Suprapubic skin (tissue), 3 donors: Measurements from ENCODE around the gene TNIP1.

Source experiments
- CTCF ChIP-seq, 2 donors: fragments of 200-600 bp in 1 of 2; fragments of 450-650 bp in 1 of 2; sonication (generic) in 1 of 2; IDR thresholded peaks; one replicate each; pipeline ENCODE4 v1.5.1; 2016 to 2019; ENCODE audit warnings: antibody characterized with exemption in 2 of 2, mild to moderate bottlenecking in 1 of 2, moderate library complexity in 1 of 2
- EP300 ChIP-seq: sonication (generic); formaldehyde crosslinking; IDR thresholded peaks from one replicate; pipeline ENCODE4 v1.6.1; 2017; ENCODE audit warnings: antibody characterized with exemption
- POLR2A ChIP-seq, 2 donors: fragments of 450-650 bp; IDR thresholded peaks; one replicate each; pipeline ENCODE4 v1.6.1; 2017; ENCODE audit warnings: antibody characterized with exemption in 2 of 2, mild to moderate bottlenecking in 2 of 2, moderate library complexity in 2 of 2

GRCh38 chr5:151008210-151008491 lies 72.7 kb downstream of the TNIP1 start:
- TF ChIP-seq POLR2A (IDR thresholded peaks at IDR 0.05) (no peak), CTCF (IDR thresholded peaks at IDR 0.05) (no peak), EP300 (no peak)
